ENCODE results near the gene AK4. TPM values are rescaled to one million over a fixed set of nuclear protein-coding genes. Genes with fewer than 3 reads are reported as not detected.

Gene AK4
- total RNA-seq, 1 experiment from 2014 or later: 23.7 TPM

DNA sequence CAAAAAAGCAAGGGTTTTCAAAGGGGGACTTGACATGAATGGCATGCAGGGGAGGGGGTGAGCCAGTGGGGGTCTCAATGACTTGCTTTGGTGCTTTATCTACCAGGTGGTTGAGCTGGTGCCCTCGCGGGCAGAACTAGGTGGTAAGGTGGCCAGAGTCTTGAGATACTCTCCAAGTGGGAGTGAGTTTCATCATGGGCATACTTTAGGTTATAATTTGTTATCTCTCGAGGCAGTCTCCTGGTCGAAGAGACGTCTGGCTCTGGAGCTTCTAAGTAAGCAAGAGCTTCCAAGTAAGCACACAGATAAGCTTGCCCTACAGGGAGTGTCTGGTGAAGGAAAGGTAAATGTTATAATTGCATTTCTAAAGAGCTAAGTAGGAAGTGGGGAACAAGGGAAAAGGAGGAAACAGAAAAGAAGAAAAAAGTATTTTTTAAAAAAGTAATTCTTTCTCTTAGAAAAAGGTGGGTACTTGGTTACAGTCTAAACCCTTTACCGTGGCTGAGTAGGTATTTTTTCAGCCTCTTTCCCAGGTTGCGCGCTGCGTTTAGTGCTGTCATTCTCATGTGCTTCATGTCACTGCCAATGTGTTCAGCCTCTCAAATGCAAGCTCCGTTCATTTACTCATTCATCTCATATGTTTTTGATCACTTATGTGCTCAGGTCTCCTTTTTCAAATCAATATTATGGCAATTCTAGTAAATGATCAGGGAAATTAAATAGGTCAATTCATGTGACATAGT is 129.8 kb downstream of the AK4 start:
- in situ Hi-C loops (cut with HindIII; ENCODE audit: low pct_unique_long_range_greater_than_20kb, low sequenced_read_pairs): no loop called here
- no peak for DNase-seq (ENCODE audit: low read depth, low spot score)

DNA sequence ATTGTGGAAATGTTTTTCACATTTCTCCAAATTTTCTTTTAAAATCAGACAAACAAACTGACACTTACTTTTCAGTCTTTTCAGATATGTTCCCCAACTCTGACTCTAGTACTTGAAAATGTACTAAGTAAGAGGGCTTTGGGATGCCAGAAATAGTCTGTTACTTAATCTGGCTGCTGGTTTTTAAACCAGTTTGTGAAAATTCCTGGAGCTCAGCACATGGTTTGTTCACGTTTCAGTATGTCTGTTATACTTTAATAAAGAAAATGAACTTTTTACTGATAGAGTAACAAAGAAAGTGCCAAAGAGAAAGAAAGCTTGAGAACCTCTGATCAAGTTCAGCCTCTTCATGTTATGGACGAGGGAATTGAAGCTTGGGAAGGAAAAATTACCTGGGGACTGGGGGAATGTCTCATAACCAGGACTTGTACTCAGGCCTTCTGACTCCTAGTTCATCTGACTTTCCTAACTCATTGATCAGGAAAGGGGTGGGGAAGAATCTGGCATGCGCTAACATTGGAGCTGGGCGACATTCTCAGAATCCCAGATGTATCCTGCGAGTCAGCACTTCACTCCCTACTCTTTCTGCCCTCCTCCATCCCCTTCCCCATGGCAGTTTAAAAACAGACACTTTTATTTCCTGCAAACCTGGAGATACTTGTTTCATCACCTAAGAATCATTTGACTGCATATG is 130.5 kb downstream of the AK4 start:
- in situ Hi-C loops (cut with HindIII; ENCODE audit: low pct_unique_long_range_greater_than_20kb, low sequenced_read_pairs): no loop called here
- no peak for DNase-seq (ENCODE audit: low read depth, low spot score)

DNA sequence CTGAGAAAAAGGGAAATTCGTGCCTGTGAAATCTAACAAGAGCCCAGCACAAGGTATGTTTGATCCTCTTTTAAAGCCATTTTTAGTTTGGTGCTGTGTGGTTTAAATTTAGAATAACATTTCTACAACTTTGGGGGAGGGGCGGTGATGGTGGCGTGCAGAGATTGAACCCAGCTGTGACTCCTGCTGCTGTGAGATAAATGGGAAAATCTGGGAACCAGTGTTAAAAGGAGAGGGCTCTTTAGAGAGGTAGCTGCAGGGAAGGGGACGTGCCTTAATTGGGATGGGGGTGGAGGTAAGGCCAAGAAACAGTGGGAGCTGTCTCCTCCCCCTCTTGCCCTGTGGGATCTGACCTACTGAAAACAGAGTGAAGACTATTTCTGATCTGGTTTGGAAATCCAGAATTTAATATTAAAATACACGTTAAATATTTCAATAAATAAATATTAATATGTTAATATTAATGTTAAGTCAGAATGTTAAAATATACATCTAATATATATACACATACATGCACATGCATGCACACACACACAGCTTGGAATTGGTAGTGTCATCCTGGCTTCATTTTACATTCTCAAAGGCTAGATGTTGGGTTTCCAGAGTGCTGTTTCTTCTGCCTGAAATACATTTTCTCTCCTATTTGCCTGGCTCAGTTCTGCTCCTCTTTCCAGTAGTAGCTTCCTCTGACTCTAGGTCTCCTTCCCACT is 131.2 kb downstream of the AK4 start:
- DNase-seq (ENCODE audit: low read depth, low spot score): no peak
- in situ Hi-C loops (cut with HindIII; ENCODE audit: low pct_unique_long_range_greater_than_20kb, low sequenced_read_pairs): no loop called here

Small RNA genes within 50 kb of the gene (small RNA-seq; reads per million reads assigned to genes)
- gene RPS29P7: 0 reads per million in 2 experiments

Other genes with a start within 250 kb of the AK4 start
- gene JAK1, start 181.7 kb upstream of the AK4 start, total RNA-seq (2014; rRNA removed; shearing (Covaris generic)): 41.3 and 43.5 TPM in 2 replicates
- gene DNAJC6, start 161.3 kb downstream of the AK4 start, total RNA-seq (2014; rRNA removed; shearing (Covaris generic)): 0.40 and 0.93 TPM in 2 replicates

Measured in SK-MEL-5 (cell line).